ENCODE results near the gene CCHCR1. TPM values are rescaled to one million over a fixed set of nuclear protein-coding genes. Genes with fewer than 3 reads are reported as not detected.

CCHCR1 gene
- total RNA-seq, 1 donor from 2014 or later, result 23.2 TPM

DNA sequence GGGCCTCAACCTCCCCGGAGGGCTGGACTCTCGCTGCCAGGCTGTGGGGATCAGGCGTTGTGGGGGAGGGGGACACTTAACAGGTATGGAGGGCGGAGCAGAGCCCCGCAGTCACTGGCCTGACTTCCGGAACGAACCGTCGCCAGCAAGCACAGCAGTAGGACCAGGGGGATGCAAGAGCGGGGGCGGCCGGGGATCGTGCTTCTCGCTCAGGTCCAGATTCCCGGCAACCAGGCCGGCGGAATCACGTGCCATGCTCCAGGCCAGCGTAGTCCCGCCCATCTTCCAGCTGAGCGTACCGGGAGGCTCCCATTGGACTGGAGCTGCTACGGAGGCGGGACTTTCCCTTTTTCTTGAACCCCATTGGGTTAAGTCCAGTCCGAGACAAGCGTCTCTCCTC lies 22.9 kb upstream of the CCHCR1 start:
- Histone ChIP-seq H3K4me2 (no peak overlapping the region), H3K79me2 (ENCODE audit: low read depth) (no peaks in the 10 kb centered on the region), H3K4me1 (peaks cover 9% of the 10 kb centered on the region), H3F3A (ENCODE audit: low read depth) (no peaks in the 10 kb centered on the region), H3K9ac (no peak overlapping the region), H2AFZ (replicated peaks) (no peak overlapping the region), H3K9me3 (ENCODE audit: low read depth) (no peaks in the 10 kb centered on the region), H3K27ac (no peak overlapping the region), H4K20me1 (ENCODE audit: low read depth) (no peaks in the 10 kb centered on the region), H3K27me3 (no peaks in the 10 kb centered on the region), H3K4me3 (no peak overlapping the region), H3K36me3 (no peaks in the 10 kb centered on the region)
- Mint-ChIP-seq H3K4me3 (no peak overlapping the region), H3K4me1 (peaks cover 4% of the 10 kb centered on the region), H3K9me3 (no peaks in the 10 kb centered on the region), H3K27me3 (ENCODE audit: insufficient read depth, low read depth) (peaks cover 6% of the 10 kb centered on the region), H3K27ac (no peak overlapping the region), H3K36me3 (no peaks in the 10 kb centered on the region)
- no peak for DNase-seq (ENCODE audit: low spot score)
- TF ChIP-seq, protein P1, sequence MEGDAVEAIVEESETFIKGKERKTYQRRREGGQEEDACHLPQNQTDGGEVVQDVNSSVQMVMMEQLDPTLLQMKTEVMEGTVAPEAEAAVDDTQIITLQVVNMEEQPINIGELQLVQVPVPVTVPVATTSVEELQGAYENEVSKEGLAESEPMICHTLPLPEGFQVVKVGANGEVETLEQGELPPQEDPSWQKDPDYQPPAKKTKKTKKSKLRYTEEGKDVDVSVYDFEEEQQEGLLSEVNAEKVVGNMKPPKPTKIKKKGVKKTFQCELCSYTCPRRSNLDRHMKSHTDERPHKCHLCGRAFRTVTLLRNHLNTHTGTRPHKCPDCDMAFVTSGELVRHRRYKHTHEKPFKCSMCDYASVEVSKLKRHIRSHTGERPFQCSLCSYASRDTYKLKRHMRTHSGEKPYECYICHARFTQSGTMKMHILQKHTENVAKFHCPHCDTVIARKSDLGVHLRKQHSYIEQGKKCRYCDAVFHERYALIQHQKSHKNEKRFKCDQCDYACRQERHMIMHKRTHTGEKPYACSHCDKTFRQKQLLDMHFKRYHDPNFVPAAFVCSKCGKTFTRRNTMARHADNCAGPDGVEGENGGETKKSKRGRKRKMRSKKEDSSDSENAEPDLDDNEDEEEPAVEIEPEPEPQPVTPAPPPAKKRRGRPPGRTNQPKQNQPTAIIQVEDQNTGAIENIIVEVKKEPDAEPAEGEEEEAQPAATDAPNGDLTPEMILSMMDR (IDR thresholded peaks at IDR 0.05), result no peak
- no peak for TF ChIP-seq EZH2phosphoT487 (IDR thresholded peaks at IDR 0.05)
- no peak for TF ChIP-seq EZH2 (IDR thresholded peaks at IDR 0.05)

DNA sequence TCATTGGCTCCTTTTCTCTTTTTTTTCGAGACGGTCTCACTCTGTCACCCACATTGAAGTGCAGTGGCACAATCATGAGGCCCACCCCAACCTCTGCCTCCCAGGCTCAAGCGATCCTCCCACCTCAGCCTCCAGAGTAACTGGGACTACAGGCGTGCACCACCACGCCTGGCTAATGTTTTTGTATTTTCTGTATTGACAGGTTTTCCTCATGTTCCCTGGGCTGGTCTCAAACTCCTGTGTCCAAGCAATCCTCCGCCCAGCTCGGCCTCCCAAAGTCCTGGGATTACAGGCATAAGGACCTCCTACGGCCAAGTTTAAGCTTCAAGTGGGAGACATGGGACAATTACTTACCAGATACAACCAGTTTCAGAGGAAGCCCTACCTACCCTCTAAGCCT lies 22.3 kb upstream of the CCHCR1 start:
- Mint-ChIP-seq H3K36me3 (no peaks in the 10 kb centered on the region), H3K27me3 (ENCODE audit: insufficient read depth, low read depth) (peaks cover 6% of the 10 kb centered on the region), H3K9me3 (no peaks in the 10 kb centered on the region), H3K4me1 (peaks cover 4% of the 10 kb centered on the region), H3K4me3 (no peak overlapping the region), H3K27ac (no peak overlapping the region)
- Histone ChIP-seq H2AFZ (replicated peaks) (no peak overlapping the region), H3K4me3 (no peak overlapping the region), H3K27me3 (no peaks in the 10 kb centered on the region), H3K27ac (no peak overlapping the region), H3F3A (ENCODE audit: low read depth) (no peaks in the 10 kb centered on the region), H4K20me1 (ENCODE audit: low read depth) (no peaks in the 10 kb centered on the region), H3K36me3 (no peaks in the 10 kb centered on the region), H3K4me2 (no peak overlapping the region), H3K4me1 (peaks cover 9% of the 10 kb centered on the region), H3K79me2 (ENCODE audit: low read depth) (no peaks in the 10 kb centered on the region), H3K9me3 (ENCODE audit: low read depth) (no peaks in the 10 kb centered on the region), H3K9ac (no peak overlapping the region)
- no peak for TF ChIP-seq EZH2phosphoT487 (IDR thresholded peaks at IDR 0.05)
- TF ChIP-seq EZH2 (IDR thresholded peaks at IDR 0.05), result no peak
- TF ChIP-seq, protein P1 (IDR thresholded peaks at IDR 0.05), result no peak
- no peak for DNase-seq (ENCODE audit: low spot score)

DNA sequence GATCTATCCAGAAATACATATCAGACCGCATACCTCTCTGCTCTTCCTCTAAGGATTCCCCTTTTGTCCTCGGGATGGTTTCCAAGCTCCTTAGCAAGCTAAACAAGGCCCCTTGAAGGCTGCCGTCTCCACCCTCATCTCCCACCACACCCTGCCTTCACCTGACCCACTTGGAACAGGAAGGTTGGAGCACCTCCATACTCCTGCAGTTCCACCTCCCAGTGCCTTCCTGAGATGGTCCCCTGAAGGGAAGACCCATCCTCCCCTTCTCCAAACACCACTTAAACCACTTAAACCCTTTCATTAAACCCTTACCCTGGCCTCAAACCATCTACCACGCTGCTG lies 21.4 kb upstream of the CCHCR1 start:
- no peaks in the 10 kb centered on the region for H4K20me1 ChIP-seq (ENCODE audit: low read depth)
- H3K27ac Mint-ChIP-seq, result no peak overlapping the region
- H3K27me3 Mint-ChIP-seq (ENCODE audit: insufficient read depth, low read depth), result peaks cover 6% of the 10 kb centered on the region

More for the DNA sequence above, 21.4 kb upstream of the CCHCR1 start:
- no peaks in the 10 kb centered on the region for H3K36me3 ChIP-seq
- DNase-seq (ENCODE audit: low spot score), result no peak
- H3K4me1 ChIP-seq, result peaks cover 4% of the 10 kb centered on the region
- Mint-ChIP-seq H3K4me3 (no peak overlapping the region), H3K9me3 (no peaks in the 10 kb centered on the region), H3K4me1 (peaks cover 4% of the 10 kb centered on the region), H3K36me3 (no peaks in the 10 kb centered on the region)
- TF ChIP-seq, protein P1 (IDR thresholded peaks at IDR 0.05), result no peak
- TF ChIP-seq EZH2 (IDR thresholded peaks at IDR 0.05), result no peak
- no peak for TF ChIP-seq EZH2phosphoT487 (IDR thresholded peaks at IDR 0.05)
- no peak overlapping the region for H3K4me3 ChIP-seq
- H3K27me3 ChIP-seq, result no peaks in the 10 kb centered on the region
- no peaks in the 10 kb centered on the region for H3K9me3 ChIP-seq (ENCODE audit: low read depth)
- no peak overlapping the region for H3K9ac ChIP-seq
- no peaks in the 10 kb centered on the region for H3F3A ChIP-seq (ENCODE audit: low read depth)
- no peak overlapping the region for H2AFZ ChIP-seq (replicated peaks)
- no peaks in the 10 kb centered on the region for H3K79me2 ChIP-seq (ENCODE audit: low read depth)
- H3K4me2 ChIP-seq, result no peak overlapping the region
- no peak overlapping the region for H3K27ac ChIP-seq

All from neural progenitor cell (in vitro differentiated cells).